RWPE1 (cell line): ENCODE data around the gene STX1A.
"Not testable (repeated sequence)": the region's sequence is repeated elsewhere in the genome, so short reads cannot be mapped to it uniquely, and the experiment has no call there.

Experiments used
- CTCF ChIA-PET: fragments of 350-600 bp; sonication (Branson Sonifier 250); formaldehyde crosslinking; extraction: SDS; loops from one replicate; lab custom pipeline; 2021; lab: Yijun Ruan, JAX
- POLR2A ChIA-PET: fragments of 400-600 bp; formaldehyde crosslinking; extraction: SDS; loops from one replicate; lab custom pipeline; 2020; ENCODE audit warnings: antibody characterized with exemption; ENCODE audit not compliant: low non-redundant PET; lab: Yijun Ruan, JAX
- DNase-seq: peaks from one replicate; pipeline ENCODE4 v3.0.0; 2012; ENCODE audit warnings: low spot score
- H3K27ac ChIP-seq: fragments of 450-650 bp; 2 replicates; pipeline ENCODE4 v1.5.1; 2017
- CTCF ChIP-seq: fragments of 450-650 bp; conservative IDR thresholded peaks from 2 replicates; pipeline ENCODE4 v1.5.1; 2017; ENCODE audit warnings: low read depth, mild to moderate bottlenecking

STX1A gene

GRCh38 chr7:73667344-73668102 is 51.9 kb downstream of the STX1A start, which contains the start of gene VPS37D:
VPS37D (plus strand) TSS chr7:73667831; CDS start chr7:73667959, 128 bp downstream.
- peak; percentile 95 for DNase-seq
- ChIA-PET CTCF (interaction anchor here (0.5 to 2.6 kb wide), 14 partner anchors 8 to 420 kb away, joined by 3 to 16 read pairs (median 4); partner anchors contain the start of gene MLXIPL), POLR2A (no interaction called here)
- peak within 1 kb of the TSS; percentile 44; the same call in 1 of the 2 replicates for H3K27ac ChIP-seq
- peak; percentile 97 for TF ChIP-seq CTCF

- ChIA-PET CTCF (no interaction called here), POLR2A (interaction anchor here (0.7 kb wide), 1 partner anchor 115 kb away, joined by 8 read pairs; no protein-coding TSS in a partner anchor)
- DNase-seq: no peak
- TF ChIP-seq CTCF: no peak
- H3K27ac ChIP-seq: no peak overlapping the region
Measured at GRCh38 chr7:73663033-73663432, 56.4 kb downstream of the STX1A start.

GRCh38 chr7:73660594-73660993 is 58.9 kb downstream of the STX1A start:
- H3K27ac ChIP-seq, POLR2A ChIA-PET, CTCF ChIA-PET, DNase-seq: not testable (repeated sequence)

- H3K27ac ChIP-seq: no peak overlapping the region
- POLR2A ChIA-PET: no interaction called here
- CTCF ChIA-PET: interaction anchor here (1.0 kb wide), 1 partner anchor 8 kb away, joined by 3 read pairs; no protein-coding TSS in a partner anchor
- DNase-seq: no peak
- no peak for TF ChIP-seq CTCF
Measured at GRCh38 chr7:73659983-73660382, 59.5 kb downstream of the STX1A start.

GRCh38 chr7:73655309-73655708 is 64.2 kb downstream of the STX1A start:
- POLR2A ChIA-PET: not testable (repeated sequence)
- CTCF ChIA-PET: interaction anchor here (0.8 kb wide), 1 partner anchor 49 kb away, joined by 3 read pairs; no protein-coding TSS in a partner anchor

GRCh38 chr7:73652541-73652949 is 66.9 kb downstream of the STX1A start:
- no peak for TF ChIP-seq CTCF
- POLR2A ChIA-PET: interaction anchor here (0.6 kb wide), 1 partner anchor 13 kb away, joined by 6 read pairs; no protein-coding TSS in a partner anchor
- CTCF ChIA-PET: interaction anchor here (0.7 to 1.8 kb wide), 2 partner anchors 15 to 366 kb away, joined by 3 to 6 read pairs; partner anchors contain the start of gene VPS37D
- DNase-seq: no peak
- no peak overlapping the region for H3K27ac ChIP-seq

More at GRCh38 chr7:73655309-73655708, 64.2 kb downstream of the STX1A start:
- H3K27ac ChIP-seq, DNase-seq: not testable (repeated sequence)

- ChIA-PET CTCF (no interaction called here), POLR2A (no interaction called here)
- H3K27ac ChIP-seq: no peak overlapping the region
Measured at GRCh38 chr7:73650524-73650923, 68.9 kb downstream of the STX1A start.

More at GRCh38 chr7:73650524-73650923, 68.9 kb downstream of the STX1A start:
- no peak for TF ChIP-seq CTCF
- no peak for DNase-seq
